ENCODE data around the gene PODXL.
"Not testable (repeated sequence)": the region's sequence is repeated elsewhere in the genome, so short reads cannot be mapped to it uniquely, and the experiment has no call there.

Gene PODXL

GRCh38 chr7:131495669-131496498 is 60.5 kb downstream of the PODXL start:
- no peak for DNase-seq

- no peak for DNase-seq
Measured at GRCh38 chr7:131494182-131494581, 62.2 kb downstream of the PODXL start.

- DNase-seq = peak in 1 of 58 donors; percentile 7
Measured at GRCh38 chr7:131493581-131493980, 62.8 kb downstream of the PODXL start.

- DNase-seq = no peak
Measured at GRCh38 chr7:131493081-131493480, 63.3 kb downstream of the PODXL start.

GRCh38 chr7:131489881-131490280 is 66.5 kb downstream of the PODXL start:
- no peak for DNase-seq

GRCh38 chr7:131489196-131489595 is 67.2 kb downstream of the PODXL start:
- DNase-seq = no peak

GRCh38 chr7:131488361-131488760 is 68.1 kb downstream of the PODXL start:
- no peak for DNase-seq

- no peak for DNase-seq
Measured at GRCh38 chr7:131487217-131487616, 69.2 kb downstream of the PODXL start.

GRCh38 chr7:131486346-131486745 is 70.1 kb downstream of the PODXL start:
- no peak for DNase-seq

- no peak for DNase-seq
Measured at GRCh38 chr7:131483586-131483985, 72.8 kb downstream of the PODXL start.

GRCh38 chr7:131482800-131483199 is 73.6 kb downstream of the PODXL start:
- no peak for DNase-seq

- DNase-seq = no peak
Measured at GRCh38 chr7:131480384-131481315, 75.8 kb downstream of the PODXL start.

GRCh38 chr7:131476740-131477139 is 79.7 kb downstream of the PODXL start:
- DNase-seq = no peak

GRCh38 chr7:131471250-131472004 is 85.0 kb downstream of the PODXL start:
- DNase-seq = no peak

GRCh38 chr7:131467788-131468187 is 88.6 kb downstream of the PODXL start:
- no peak for DNase-seq

- no peak for DNase-seq
Measured at GRCh38 chr7:131466735-131467365, 89.6 kb downstream of the PODXL start.

GRCh38 chr7:131462715-131463114 is 93.7 kb downstream of the PODXL start:
- DNase-seq = not testable (repeated sequence)

GRCh38 chr7:131462059-131462458 is 94.4 kb downstream of the PODXL start:
- DNase-seq = no peak

GRCh38 chr7:131459256-131459655 is 97.2 kb downstream of the PODXL start:
- DNase-seq = no peak

GRCh38 chr7:131456338-131456737 is 100.1 kb downstream of the PODXL start:
- no peak for DNase-seq

- no peak for DNase-seq
Measured at GRCh38 chr7:131455546-131455945, 100.9 kb downstream of the PODXL start.
